Chondrocyte (in vitro differentiated cells): ENCODE results near the gene GFI1B. TPM values are rescaled to one million over a fixed set of nuclear protein-coding genes. Genes with fewer than 3 reads are reported as not detected.

Source experiments
- DNase-seq: peaks from one replicate; pipeline ENCODE4 v3.0.0; 2021; ENCODE audit warnings: mixed read lengths, low spot score
- H3K27ac Mint-ChIP-seq: one replicate; pipeline ENCODE4 v1.8.0; 2021; ENCODE audit warnings: mild to moderate bottlenecking, moderate library complexity, mixed read lengths; ENCODE audit not compliant: unreplicated experiment
- H3K27me3 Mint-ChIP-seq: 2 replicates; pipeline ENCODE4 v1.8.0; 2021; ENCODE audit warnings: low read depth, mixed read lengths
- H3K36me3 Mint-ChIP-seq: 2 replicates; pipeline ENCODE4 v1.8.0; 2021; ENCODE audit warnings: low read depth, mixed read lengths
- H3K4me1 Mint-ChIP-seq: 2 replicates; pipeline ENCODE4 v1.8.0; 2021; ENCODE audit warnings: low read depth, mild to moderate bottlenecking, mixed read lengths
- H3K4me3 Mint-ChIP-seq: one replicate; pipeline ENCODE4 v1.8.0; 2021; ENCODE audit warnings: mild to moderate bottlenecking, moderate library complexity, mixed read lengths; ENCODE audit not compliant: unreplicated experiment
- H3K9me3 Mint-ChIP-seq: 2 replicates; pipeline ENCODE4 v1.8.0; 2021; ENCODE audit warnings: low read depth, mixed read lengths
- total RNA-seq: library from RNA; stranded (reverse); gene quantifications from 3 replicates; pipeline ENCODE4 v1.2.1, GENCODE V29; 2021
- TF ChIP-seq, protein P1 (sequence below): fragments of 200-600 bp; sonication (generic); IDR thresholded peaks from 2 replicates; pipeline ENCODE4 v1.5.0; 2021; ENCODE audit warnings: antibody characterized with exemption, mild to moderate bottlenecking, moderate library complexity

GFI1B gene
- total RNA-seq, 1 donor from 2014 or later = not detected

- Mint-ChIP-seq H3K36me3 (no peaks in the 10 kb centered on the region), H3K27me3 (peaks cover 34% of the 10 kb centered on the region), H3K4me1 (no peaks in the 10 kb centered on the region), H3K27ac (no peak overlapping the region), H3K9me3 (peaks cover 12% of the 10 kb centered on the region), H3K4me3 (no peak overlapping the region)
- TF ChIP-seq, protein P1, sequence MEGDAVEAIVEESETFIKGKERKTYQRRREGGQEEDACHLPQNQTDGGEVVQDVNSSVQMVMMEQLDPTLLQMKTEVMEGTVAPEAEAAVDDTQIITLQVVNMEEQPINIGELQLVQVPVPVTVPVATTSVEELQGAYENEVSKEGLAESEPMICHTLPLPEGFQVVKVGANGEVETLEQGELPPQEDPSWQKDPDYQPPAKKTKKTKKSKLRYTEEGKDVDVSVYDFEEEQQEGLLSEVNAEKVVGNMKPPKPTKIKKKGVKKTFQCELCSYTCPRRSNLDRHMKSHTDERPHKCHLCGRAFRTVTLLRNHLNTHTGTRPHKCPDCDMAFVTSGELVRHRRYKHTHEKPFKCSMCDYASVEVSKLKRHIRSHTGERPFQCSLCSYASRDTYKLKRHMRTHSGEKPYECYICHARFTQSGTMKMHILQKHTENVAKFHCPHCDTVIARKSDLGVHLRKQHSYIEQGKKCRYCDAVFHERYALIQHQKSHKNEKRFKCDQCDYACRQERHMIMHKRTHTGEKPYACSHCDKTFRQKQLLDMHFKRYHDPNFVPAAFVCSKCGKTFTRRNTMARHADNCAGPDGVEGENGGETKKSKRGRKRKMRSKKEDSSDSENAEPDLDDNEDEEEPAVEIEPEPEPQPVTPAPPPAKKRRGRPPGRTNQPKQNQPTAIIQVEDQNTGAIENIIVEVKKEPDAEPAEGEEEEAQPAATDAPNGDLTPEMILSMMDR = no peak
- no peak for DNase-seq
Measured at GRCh38 chr9:133006731-133007352, 28.3 kb downstream of the GFI1B start.

GRCh38 chr9:133008406-133008805, 29.9 kb downstream of the GFI1B start:
- TF ChIP-seq, protein P1 = no peak
- Mint-ChIP-seq H3K36me3 (no peaks in the 10 kb centered on the region), H3K4me1 (no peaks in the 10 kb centered on the region), H3K4me3 (no peak overlapping the region), H3K9me3 (peaks cover 12% of the 10 kb centered on the region), H3K27me3 (peaks cover 27% of the 10 kb centered on the region), H3K27ac (no peak overlapping the region)
- no peak for DNase-seq

GRCh38 chr9:133008824-133009223, 30.3 kb downstream of the GFI1B start:
- H3K4me3 Mint-ChIP-seq = no peak overlapping the region
- H3K36me3 Mint-ChIP-seq = no peaks in the 10 kb centered on the region

DNA sequence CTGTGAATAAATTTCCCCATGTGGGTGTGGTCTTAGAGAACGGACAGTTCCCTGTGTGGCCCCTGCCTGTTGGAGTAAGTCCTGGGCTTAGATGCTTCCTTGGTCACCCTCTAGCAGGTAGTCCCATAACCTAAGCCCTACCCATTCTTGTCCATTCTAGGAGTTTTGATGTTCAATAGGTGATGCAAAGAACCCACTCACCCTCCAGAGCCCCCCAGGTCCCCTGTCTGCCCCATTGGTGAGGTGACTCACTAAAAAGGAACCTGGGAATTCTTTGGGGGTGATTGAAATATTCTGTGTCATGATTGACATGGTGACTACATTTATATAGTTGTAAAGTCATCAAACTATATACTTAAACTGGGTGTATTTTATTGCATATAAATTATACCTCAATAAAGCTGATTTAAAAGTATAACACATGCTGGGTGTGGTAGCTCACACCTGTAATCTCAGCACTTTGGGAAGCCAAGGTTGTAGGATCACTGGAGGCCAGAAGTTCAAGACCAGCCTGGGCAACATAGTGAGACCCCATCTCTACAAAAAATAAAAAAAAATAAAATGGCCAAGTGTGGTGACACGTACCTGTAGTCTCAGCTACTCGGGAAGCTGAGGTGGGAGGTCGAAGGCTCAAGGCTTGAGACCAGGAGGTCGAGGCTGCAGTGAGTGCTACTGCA, 31.6 kb downstream of the GFI1B start:
- TF ChIP-seq, protein P1 = no peak
- H3K4me1 Mint-ChIP-seq = no peaks in the 10 kb centered on the region
- peaks cover 16% of the 10 kb centered on the region for H3K9me3 Mint-ChIP-seq

More at GRCh38 chr9:133008824-133009223, 30.3 kb downstream of the GFI1B start:
- H3K27ac Mint-ChIP-seq = no peak overlapping the region
- TF ChIP-seq, protein P1 = no peak
- peaks cover 29% of the 10 kb centered on the region for H3K27me3 Mint-ChIP-seq
- DNase-seq = no peak
- H3K4me1 Mint-ChIP-seq = no peaks in the 10 kb centered on the region
- peaks cover 13% of the 10 kb centered on the region for H3K9me3 Mint-ChIP-seq

GRCh38 chr9:133014696-133015095, 36.2 kb downstream of the GFI1B start:
- no peak overlapping the region for H3K4me3 Mint-ChIP-seq
- H3K36me3 Mint-ChIP-seq = peaks cover 5% of the 10 kb centered on the region
- H3K4me1 Mint-ChIP-seq = no peaks in the 10 kb centered on the region
- no peak overlapping the region for H3K27ac Mint-ChIP-seq
- H3K9me3 Mint-ChIP-seq = peaks cover 23% of the 10 kb centered on the region
- peaks cover 23% of the 10 kb centered on the region for H3K27me3 Mint-ChIP-seq
- TF ChIP-seq, protein P1 = no peak
- DNase-seq = no peak

More for the DNA sequence above, 31.6 kb downstream of the GFI1B start:
- no peak overlapping the region for H3K4me3 Mint-ChIP-seq
- peak; percentile 17 for DNase-seq
- H3K27me3 Mint-ChIP-seq = peaks cover 31% of the 10 kb centered on the region
- H3K36me3 Mint-ChIP-seq = no peaks in the 10 kb centered on the region
- H3K27ac Mint-ChIP-seq = no peak overlapping the region
